ENCODE results near the gene ARMC7. TPM values are rescaled to one million over a fixed set of nuclear protein-coding genes. Genes with fewer than 3 reads are reported as not detected.
A peak's percentile ranks its signal among the peaks of the same experiment; 100 is the strongest.

ARMC7 gene
- total and polyA plus RNA-seq, 2 donors (not counting 1 experiment from before 2014, with no cell fraction given), result 3.1 to 5.9 TPM

GRCh38 chr17:75081611-75082540, 27.9 kb upstream of the ARMC7 start:
- Histone ChIP-seq H3K27ac (ENCODE audit: insufficient read depth, low read length) (no peak overlapping the region), H3K27me3 (ENCODE audit: control insufficient read depth, insufficient read depth, low read length) (no peaks in the 10 kb centered on the region), H3K36me3 (ENCODE audit: control insufficient read depth, insufficient read depth, low read length) (no peaks in the 10 kb centered on the region), H3K79me2 (ENCODE audit: control insufficient read depth, insufficient read depth, low read length) (no peaks in the 10 kb centered on the region), H3K9ac (ENCODE audit: insufficient read depth, low read length) (no peak overlapping the region), H3K9me3 (ENCODE audit: control insufficient read depth, insufficient read depth, low read depth, low read length) (no peaks in the 10 kb centered on the region), H4K20me1 (ENCODE audit: control insufficient read depth, extremely low read depth, insufficient read depth, low read length) (no peaks in the 10 kb centered on the region), H2AFZ (ENCODE audit: low read length) (no peak overlapping the region), H3K4me2 (ENCODE audit: extremely low read depth, insufficient read depth, low read length) (no peak overlapping the region), H3K4me3 (replicated peaks in 1 of 4; ENCODE audit: control extremely low read depth in 1 of 4, insufficient read depth in 1 of 4, low read depth in 3 of 4, low read length in 4 of 4) (no peak overlapping the region), H3K4me1 (ENCODE audit: control insufficient read depth, extremely low read depth, insufficient read depth, low read length) (peaks cover 27% of the 10 kb centered on the region)
- TF ChIP-seq EZH2 (IDR thresholded peaks at IDR 0.05; ENCODE audit: low read length, missing control alignments) (no peak), CTCF (conservative IDR thresholded peaks at IDR 0.05 in 1 of 2, IDR thresholded peaks at IDR 0.05 in 1 of 2; ENCODE audit: low read depth in 1 of 2, low read length in 2 of 2) (no peak)
- no peak for DNase-seq (ENCODE audit: low read depth in 2 of 2)

- H3K4me3 ChIP-seq (replicated peaks in 1 of 4; ENCODE audit: control extremely low read depth in 1 of 4, insufficient read depth in 1 of 4, low read depth in 3 of 4, low read length in 4 of 4), result no peak overlapping the region
- TF ChIP-seq CTCF (conservative IDR thresholded peaks at IDR 0.05 in 1 of 2, IDR thresholded peaks at IDR 0.05 in 1 of 2; ENCODE audit: low read depth in 1 of 2, low read length in 2 of 2) (no peak), EZH2 (IDR thresholded peaks at IDR 0.05; ENCODE audit: low read length, missing control alignments) (no peak)
- no peak overlapping the region for H3K27ac ChIP-seq (ENCODE audit: insufficient read depth, low read length)
- no peaks in the 10 kb centered on the region for H3K9me3 ChIP-seq (ENCODE audit: control insufficient read depth, insufficient read depth, low read depth, low read length)
- H3K9ac ChIP-seq (ENCODE audit: insufficient read depth, low read length), result no peak overlapping the region
- H2AFZ ChIP-seq (ENCODE audit: low read length), result no peak overlapping the region
- no peak overlapping the region for H3K4me2 ChIP-seq (ENCODE audit: extremely low read depth, insufficient read depth, low read length)
- H3K4me1 ChIP-seq (ENCODE audit: control insufficient read depth, extremely low read depth, insufficient read depth, low read length), result peaks cover 28% of the 10 kb centered on the region
- H3K27me3 ChIP-seq (ENCODE audit: control insufficient read depth, insufficient read depth, low read length), result no peaks in the 10 kb centered on the region
- DNase-seq (ENCODE audit: low read depth in 2 of 2), result no peak
- H4K20me1 ChIP-seq (ENCODE audit: control insufficient read depth, extremely low read depth, insufficient read depth, low read length), result no peaks in the 10 kb centered on the region
- no peaks in the 10 kb centered on the region for H3K36me3 ChIP-seq (ENCODE audit: control insufficient read depth, insufficient read depth, low read length)
- H3K79me2 ChIP-seq (ENCODE audit: control insufficient read depth, insufficient read depth, low read length), result no peaks in the 10 kb centered on the region
These were observed 27.1 kb upstream of the ARMC7 start for GRCh38 chr17:75082683-75083082.

GRCh38 chr17:75084039-75084660, 25.6 kb upstream of the ARMC7 start:
- Histone ChIP-seq H3K4me2 (ENCODE audit: extremely low read depth, insufficient read depth, low read length) (no peak overlapping the region), H3K36me3 (ENCODE audit: control insufficient read depth, insufficient read depth, low read length) (no peaks in the 10 kb centered on the region), H3K79me2 (ENCODE audit: control insufficient read depth, insufficient read depth, low read length) (no peaks in the 10 kb centered on the region), H3K9me3 (ENCODE audit: control insufficient read depth, insufficient read depth, low read depth, low read length) (no peaks in the 10 kb centered on the region), H3K9ac (ENCODE audit: insufficient read depth, low read length) (no peak overlapping the region), H2AFZ (ENCODE audit: low read length) (no peak overlapping the region), H4K20me1 (ENCODE audit: control insufficient read depth, extremely low read depth, insufficient read depth, low read length) (no peaks in the 10 kb centered on the region), H3K4me1 (ENCODE audit: control insufficient read depth, extremely low read depth, insufficient read depth, low read length) (peaks cover 21% of the 10 kb centered on the region), H3K27me3 (ENCODE audit: control insufficient read depth, insufficient read depth, low read length) (no peaks in the 10 kb centered on the region), H3K27ac (ENCODE audit: insufficient read depth, low read length) (no peak overlapping the region), H3K4me3 (replicated peaks in 1 of 4; ENCODE audit: control extremely low read depth in 1 of 4, insufficient read depth in 1 of 4, low read depth in 3 of 4, low read length in 4 of 4) (no peak overlapping the region)
- TF ChIP-seq CTCF (conservative IDR thresholded peaks at IDR 0.05 in 1 of 2, IDR thresholded peaks at IDR 0.05 in 1 of 2; ENCODE audit: low read depth in 1 of 2, low read length in 2 of 2), result no peak
- TF ChIP-seq EZH2 (IDR thresholded peaks at IDR 0.05; ENCODE audit: low read length, missing control alignments), result no peak
- DNase-seq (ENCODE audit: low read depth in 2 of 2), result peak in 1 of 2 donors; percentile 59
